Activated T-cell treated with anti-CD3 and anti-CD28 coated beads for 1 hour (primary cell): ENCODE data around the gene TMEM270.
"Not testable (repeated sequence)": the region's sequence is repeated elsewhere in the genome, so short reads cannot be mapped to it uniquely, and the experiment has no call there.

Source experiments
- DNase-seq: peaks from one replicate; pipeline ENCODE4 v3.0.0-alpha.2; 2020; ENCODE audit warnings: low read depth

The TMEM270 gene

DNA sequence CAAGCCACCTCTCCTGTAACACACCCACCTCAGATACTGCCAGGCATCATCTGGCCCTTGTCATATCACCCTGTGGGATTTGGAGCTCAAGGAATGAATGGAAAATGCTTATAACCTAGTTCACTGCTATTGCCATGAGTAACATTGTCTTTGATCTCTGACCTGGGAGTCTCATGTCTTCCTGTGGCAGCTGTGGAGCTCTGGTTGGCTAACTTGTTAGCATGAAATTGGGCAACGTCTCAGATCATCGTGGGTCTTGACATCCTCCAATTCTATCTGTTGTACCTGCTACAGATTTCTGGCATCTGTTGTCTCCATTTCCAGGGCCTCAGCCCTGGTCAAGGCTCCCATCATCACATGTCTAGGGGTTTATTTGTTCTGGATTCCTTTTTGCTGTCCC lies 2.2 kb upstream of the TMEM270 start:
- no peak for DNase-seq

DNA sequence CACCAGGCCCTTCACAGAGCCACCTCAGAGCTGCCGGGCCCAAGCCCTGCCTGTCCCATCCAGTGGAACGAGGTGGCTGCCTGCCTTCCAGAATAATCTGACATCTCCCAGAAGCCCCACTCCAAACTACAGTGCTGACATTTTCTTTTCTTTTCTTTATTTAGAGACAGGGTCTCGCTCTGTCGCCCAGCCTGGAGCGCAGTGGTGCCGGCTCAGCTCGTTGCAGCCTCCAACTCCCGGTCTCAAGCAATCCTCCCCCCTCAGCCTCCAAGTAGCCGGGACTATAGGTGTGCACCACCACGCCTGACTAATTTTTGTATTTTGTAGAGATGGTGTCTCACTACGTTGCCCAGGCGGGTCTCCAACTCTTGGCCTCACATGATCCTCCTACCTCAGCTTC lies 346 bp downstream of the TMEM270 start:
- DNase-seq: no peak

DNA sequence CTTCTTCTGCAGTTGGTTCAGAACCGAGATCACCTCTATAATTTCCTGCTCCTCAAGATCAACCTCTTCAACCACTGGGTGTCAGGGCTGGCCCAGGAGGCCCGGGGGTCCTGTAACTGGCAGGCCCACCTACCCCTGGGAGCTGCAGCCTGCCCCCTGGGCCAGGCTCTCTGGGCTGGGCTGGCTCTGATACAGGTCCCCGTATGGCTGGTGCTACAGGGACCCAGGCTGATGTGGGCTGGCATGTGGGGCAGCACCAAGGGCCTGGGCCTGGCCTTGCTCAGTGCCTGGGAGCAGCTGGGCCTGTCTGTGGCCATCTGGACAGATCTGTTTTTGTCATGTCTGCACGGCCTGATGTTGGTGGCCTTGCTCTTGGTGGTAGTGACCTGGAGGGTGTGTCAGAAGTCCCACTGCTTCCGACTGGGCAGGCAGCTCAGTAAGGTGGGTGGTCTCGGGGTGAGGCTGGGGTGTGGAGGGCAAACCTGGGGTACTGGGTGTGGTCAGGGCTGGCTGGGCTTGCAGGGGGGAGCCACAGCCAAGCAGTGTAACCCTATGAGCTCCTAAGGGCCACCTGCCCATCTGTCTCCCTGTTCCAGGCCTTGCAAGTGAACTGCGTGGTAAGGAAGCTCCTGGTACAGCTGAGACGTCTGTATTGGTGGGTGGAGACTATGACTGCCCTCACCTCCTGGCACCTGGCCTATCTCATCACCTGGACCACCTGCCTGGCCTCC lies 4.2 kb downstream of the TMEM270 start:
- DNase-seq: no peak

DNA sequence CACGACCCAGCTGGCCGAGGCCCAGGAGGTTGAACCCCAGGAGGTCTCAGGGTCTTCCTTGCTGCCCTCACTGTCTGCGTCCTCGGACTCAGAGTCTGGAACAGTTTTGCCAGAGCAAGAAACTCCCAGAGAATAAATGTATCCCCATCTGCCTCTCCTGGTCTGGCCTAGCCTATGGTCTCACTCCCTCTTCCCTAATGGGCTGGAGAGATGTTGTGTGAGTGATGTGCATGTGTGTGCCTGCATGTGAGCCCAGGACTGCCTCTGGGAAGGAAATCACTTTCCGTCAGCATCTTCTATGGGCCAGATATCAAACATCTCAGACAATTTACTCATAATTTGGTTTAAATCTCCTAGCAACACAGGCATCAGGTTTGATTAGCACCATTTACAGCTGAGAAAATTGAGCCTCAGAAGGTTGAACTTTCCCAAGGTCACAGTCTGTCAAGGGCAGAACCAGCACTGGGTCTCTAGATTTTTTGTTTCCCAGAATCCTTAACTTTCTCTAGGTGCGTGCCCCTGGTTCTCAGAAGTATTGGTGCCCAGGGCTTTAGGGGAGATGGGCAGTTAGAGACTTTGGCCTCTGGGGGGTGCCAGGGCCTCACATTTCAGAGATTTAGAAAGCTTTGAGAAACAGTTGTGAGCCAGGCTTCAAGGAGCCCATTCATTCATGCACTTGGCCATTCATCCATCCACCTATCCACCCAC lies 4.9 kb downstream of the TMEM270 start:
- no peak for DNase-seq

DNA sequence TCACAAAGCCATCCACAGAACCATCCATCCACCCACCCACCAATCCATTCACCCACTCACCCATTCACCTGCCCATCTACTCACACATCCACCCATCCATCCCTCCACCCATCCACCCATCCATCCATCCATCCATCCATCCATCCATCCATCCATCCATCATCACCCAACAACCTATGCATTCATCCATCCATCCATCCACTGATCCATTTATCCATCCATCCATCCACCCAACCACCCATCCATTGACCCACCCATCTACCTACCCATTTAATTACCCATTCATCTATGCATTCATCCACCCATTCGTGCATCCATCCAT lies 5.4 kb downstream of the TMEM270 start:
- no peak for DNase-seq

DNA sequence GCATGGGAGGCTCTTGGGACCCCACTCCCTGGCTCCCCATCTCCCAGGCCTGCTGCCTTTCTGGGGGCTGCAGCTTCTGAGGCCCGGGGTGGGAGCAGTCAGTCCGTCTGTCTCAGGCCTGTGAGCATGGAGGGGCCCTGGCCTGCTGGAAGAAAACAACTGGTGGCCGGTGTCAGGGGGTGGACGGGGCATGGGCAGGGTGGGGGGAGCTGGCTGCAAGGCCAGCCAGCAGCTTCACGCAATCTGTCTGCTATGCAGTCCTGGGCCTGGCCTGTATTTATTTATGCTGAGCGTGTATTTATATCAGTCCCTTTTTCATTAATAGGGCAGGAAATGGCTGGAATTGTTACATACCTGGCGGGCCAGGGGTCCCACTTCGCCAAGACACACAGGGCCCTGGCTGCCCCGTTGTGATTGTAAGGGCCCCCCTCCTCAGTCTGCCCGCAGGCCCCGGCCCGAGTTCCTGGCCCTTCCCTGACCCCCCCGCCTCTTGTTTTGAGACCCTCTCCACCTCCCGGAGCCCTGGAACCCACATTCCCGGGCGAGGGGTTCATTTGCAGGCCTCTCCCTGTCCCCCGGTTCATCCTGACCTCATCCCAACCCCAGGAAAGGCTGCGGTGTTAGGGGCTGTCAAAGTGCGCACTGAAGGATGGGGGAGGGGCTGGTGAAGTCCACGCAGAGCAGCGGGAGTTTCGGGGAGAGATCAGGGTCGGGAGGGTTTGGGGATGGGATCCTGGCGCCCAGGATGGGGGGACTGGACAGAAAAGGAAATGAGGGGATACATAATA lies 8.2 kb downstream of the TMEM270 start:
- DNase-seq: no peak

DNA sequence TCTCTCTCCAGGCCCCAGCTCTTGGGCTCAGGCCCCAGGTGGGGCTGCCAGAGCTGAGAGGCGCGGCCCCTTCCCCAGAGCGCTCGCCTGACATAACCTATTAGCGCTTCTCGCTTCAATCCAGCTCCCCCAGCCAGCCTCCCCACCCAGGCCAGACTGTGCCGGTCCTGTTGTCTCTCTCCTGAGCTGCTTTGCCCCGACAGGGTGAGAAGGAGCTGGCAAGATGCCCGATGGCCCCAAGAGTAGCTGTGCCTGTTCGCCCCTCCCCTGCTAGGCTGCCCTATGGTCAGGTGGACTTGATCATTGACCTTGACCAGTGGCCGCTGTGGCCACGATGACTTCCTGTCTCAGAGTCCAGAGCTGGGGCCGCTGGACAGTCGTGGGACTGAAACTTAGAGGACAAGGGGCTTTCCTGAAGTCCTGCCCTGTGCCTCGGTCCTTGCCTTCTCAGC lies 9.1 kb downstream of the TMEM270 start:
- DNase-seq: no peak

DNA sequence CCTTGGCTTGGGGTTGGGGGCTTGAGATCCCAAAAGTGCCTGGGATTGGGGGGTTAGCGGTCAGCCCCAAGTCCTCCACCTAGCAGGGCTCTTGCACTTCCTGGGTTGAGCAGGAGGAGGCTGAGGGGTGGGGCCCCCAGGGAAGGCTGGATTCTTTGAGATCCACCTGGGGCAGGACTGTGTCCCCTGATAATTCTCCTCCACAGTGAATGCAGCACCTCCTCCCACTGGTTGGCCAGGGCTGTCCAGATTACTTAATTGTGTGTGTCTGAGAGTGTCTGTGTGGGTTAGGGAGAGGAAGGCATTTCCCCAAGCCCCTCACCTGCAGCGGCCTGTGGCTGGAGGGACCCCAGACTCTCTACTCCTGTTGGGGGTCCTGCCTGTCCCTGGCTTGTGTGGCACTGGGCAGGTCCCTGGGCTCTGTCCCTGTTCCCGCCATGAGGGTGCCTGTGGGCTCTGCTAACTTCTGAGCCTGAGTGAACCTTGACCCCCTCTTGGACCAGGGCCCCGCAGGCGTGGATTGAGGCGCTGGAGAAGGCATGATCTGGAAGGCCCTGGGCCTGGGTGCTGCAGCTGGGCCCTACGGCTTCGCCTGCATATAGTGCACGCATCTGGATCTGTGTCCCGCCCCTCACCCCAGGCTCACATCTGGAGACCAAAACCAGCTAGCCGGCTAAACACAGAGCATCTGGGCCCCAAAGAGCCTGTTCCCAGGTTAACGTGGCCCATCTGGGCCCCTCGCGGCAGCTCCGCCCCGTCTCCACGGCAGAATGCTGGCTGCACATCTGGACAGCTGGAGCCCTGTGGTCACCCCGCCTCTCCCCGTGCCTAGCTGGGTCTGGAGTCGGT lies 10.4 kb downstream of the TMEM270 start:
- DNase-seq: no peak

DNA sequence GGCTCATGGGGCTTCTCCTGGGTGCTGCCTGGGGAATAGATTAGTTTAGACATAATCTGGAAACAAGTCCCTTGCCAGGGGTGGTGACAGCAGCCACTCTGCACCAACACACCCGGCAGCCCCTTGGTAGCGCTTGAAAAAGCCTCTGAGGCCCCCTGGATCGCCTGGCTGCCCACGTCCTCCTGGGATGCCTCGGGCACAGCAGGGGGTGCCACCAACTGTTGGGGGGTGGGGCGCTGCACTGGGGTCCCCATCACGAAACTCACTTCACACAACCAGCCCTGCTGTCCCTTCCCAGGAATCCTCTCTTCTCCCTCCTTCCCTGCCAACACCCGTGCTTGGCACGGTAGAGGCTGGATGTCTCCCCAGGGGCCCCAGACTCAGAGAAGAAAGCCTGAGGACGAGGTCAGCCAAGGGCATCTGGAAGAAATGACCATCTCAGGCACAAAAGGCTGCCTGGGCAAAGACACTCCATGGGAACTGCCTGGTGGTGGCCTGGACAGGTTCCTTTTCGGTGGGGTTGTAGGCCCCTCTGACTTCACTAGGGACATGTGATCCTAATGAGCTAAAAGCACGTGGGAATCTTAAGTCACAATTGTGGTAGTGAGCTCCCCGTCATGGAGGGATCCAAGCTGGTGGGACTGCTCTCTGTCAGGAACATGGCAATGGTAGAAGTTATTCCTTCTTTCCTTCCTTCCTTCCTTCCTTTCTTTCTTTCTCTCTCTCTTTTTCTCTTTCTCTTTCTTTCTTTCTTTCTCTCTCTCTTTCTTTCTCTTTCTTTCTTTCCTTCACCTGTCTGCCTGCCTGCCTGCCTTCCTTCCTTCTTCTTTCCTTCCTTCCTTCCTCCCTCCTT lies 11.3 kb downstream of the TMEM270 start:
- DNase-seq: no peak

DNA sequence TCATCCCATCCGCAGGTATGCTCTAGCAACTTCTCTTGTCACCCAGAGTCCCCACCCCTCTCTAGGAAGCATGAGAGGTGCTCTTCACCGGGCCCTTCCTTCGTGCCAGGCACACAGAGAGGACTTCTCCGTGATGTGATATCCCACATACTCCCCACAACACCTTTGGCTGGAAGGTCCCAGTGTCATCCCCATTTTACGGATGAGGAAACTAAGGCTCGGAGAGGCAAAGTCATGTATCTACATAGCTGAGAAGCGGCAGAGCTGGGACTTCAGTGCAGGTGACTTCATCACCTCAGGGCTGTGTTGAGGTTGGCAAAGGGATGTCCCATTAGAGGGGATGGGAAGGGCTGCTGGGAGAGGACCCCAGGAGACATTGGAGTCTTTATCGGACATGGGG lies 15.4 kb downstream of the TMEM270 start:
- DNase-seq: no peak

DNA sequence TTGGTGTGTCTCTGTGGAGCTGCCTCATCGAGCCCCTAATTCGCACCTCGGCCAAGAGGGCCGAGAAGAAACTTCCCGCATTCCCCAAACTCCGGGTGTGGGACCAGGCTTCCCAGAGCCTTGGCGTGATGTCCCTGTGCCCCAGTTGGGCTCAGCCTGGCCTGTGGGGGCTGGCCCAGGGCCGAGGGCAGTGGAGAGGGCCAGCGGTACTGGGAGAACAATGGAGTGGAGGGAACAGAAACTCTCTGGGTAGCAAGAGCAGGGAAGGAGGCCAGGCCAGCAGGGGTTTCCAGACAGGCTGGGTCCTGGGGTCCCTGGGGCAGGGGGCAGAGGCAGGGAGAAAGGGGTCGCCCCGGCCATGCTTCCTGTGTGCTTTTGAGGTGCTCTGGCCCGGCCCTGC lies 16.0 kb downstream of the TMEM270 start:
- no peak for DNase-seq

DNA sequence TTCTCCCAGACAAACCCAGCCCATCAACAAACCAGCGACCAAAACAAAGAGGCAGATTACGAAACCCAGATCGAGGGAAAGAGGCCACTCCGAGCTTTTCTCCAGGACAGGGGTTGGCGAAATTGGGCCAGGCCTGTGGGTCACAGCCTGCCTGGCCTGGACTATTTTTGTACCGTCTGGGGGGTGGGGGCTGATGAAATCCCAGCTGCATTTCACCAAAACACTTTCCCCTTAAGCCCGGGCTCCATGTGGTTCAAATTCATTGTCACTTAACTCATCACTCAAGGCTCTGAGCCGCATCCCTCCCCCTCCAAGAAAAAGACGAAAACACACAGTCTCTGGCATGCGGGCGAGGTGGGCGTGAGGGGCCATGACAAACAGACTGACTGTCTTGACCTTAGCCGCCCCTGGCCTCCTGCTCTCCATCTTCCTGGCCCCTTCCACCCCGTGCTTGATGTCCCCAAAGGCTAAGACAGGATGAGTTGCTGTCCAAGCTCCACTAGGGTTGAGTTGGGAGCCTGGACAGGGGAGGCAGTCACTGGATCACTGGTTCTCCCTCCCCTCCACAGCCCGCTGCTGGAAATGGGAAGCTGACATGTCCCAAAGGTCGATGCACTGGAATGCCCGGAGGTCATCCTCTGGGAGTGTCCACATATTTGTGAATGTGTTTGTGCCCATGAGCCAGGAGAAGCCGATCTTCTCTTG lies 19.2 kb downstream of the TMEM270 start:
- DNase-seq: no peak

DNA sequence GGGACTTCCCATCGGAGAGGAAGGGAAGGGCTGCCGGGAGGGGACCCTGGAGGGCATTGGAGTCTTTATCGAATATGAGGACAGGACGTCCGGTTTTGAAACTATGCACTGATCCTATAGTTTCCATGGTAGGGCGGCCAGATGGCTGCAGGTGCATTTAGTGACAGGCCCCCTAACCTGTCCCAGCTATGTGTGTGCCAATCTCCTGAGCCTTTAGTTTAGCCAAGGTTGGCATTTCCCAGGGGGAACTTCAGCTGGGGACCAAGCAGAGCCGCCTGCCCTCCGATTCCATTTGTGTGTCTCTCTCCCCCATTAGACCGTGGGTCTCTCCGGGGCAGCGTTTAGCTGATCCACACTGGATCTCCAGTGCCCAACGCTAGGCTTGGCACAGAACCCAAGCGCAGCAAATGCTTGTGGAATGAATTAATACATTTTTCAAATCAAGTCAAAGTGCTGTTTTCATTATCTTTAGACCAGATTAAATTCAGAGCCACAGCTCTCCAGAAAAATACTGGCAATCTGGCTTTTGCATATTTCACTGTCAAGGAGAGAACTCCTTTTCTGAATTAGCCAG lies 19.9 kb downstream of the TMEM270 start:
- DNase-seq: no peak

DNA sequence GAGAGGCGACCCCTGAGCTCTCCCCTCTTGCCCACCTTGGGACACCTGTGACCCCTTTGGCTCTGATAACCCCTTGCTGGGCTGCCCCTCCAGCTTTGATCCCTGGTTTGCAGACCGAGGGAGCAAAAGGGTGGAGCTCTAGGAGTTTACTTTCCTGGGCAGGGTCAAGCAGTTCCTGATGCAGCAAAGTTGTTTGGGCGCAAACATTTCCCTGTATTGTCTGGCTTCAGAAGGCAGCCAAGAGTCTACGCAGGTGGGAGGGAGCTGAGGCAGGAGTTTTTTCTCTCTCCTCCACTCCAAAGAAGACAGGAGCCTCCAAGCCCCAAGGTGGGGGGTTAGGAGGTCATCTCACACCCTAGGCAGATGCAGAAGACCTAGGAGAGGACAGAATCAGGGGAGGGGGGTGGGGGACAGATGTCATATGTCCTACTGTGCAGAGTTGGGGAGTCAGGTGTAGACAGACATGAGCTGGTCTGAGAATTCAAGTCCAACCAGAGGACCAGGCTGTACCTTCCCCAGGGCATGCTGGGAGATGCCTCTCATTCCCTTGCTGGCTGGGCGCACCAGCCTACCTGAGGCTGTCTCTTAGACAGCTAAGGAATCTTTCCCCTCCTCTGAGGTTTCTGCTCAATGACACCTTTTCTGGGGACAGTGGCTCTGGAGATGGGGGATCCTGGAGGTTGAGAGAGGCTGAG lies 20.5 kb downstream of the TMEM270 start:
- no peak for DNase-seq

DNA sequence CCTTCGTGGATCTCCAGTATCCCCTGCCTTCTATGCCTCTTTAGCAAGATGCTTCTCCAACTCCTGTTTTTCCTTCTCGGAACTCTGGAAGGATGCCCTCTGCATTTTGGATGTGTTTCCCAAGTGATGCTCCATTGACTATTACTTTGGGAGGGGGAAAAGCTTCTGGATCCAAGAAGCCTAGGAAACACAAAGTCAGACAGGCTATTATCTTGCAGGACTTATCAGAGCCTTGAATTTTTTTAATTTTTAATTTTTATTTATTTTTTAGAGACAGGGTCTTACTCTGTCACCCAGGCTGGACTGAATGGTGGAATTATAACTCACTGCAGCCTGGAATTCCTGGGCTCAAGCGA lies 21.1 kb downstream of the TMEM270 start:
- DNase-seq: no peak

DNA sequence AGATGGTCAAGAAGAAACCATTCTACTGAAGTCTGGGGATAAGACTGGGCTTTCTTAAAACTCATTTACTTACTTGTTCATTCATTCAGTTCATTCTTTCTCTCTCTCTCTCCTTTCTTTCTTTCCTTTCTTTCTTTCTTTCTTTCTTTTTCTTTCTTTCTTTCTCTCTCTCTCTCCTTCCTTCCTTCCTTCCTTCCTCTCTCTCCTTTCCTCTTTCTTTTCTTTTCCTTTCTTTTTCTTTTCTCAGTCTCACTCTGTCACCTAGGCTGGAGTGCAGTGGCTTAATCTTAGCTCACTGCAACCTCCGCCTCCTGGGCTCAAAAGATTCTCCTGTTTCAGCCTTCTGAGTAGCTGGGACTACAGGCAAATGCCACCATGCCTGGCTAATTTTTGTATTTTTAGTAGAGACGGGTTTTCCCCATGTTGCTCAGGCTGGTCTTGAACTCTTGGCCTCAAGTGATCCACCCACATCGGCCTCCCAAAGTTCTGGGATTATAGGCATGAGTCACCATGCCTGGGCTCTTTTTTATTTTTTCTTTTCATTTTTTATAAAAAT lies 24.0 kb downstream of the TMEM270 start:
- DNase-seq: not testable (repeated sequence)

DNA sequence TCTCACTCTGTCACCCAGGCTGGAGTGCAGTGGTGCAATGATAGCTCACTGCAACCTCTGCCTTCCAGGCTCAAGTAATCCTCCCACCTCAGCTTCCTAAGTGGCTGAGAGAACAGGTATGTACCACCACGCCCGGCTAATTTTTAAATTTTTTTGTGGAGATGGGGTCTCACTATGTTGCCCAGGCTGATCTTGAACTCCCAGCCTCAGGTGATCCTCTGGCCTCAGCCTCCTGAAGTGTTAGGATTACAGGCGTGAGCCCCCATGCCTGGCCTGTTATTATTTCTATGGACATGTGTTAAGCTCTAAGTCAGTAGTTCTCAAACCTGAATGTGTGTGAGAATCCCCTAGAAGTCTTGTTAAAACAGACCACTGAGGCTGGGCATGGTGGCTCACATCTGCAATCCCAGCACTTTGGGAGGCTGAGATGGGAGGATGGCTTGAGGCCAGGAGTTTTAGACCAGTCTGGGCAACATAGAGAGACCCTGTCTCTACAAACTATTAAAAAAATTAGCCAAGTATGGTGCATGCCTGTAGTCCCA lies 24.5 kb downstream of the TMEM270 start:
- no peak for DNase-seq

DNA sequence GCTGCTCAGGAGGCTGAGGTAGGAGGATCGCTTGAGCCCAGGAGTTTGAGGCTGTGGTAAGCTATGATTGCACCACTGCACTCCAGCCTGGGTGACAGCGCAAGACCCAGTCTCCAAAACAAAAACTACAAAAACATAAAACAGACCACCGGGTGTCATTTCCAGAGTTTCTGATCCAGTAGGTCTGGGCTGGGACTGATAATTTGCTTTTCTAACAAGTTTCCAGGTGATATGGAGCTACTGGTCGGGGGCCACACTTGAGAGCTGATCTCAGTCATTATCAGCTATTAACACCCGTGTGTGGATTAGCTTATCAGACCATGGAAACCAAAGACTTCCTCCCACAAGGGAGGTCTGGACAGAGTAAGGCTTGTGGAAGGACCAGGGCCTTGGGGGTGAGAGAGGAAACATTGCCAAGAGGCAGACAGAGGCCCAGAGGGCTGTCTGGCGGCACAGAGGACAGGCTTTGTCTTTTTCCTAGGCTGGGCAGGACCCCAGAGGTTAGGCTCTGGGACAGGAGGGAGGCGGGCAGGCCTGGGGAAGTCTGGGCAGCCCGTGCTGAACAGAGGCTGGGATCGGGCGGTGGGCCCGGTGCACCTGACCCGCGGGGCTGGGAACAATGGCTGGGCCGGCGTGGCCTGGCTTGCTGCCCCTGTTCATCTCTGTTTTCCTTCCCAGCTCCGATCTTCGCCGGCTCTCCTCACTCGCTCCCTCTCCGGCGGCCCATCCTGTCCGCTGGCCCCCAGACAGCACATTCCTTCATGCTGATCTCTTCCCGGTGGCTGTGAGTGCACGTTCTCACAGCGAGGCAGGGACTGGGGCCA lies 25.2 kb downstream of the TMEM270 start:
- DNase-seq: no peak
